GM13976 (cell line): Measurements from ENCODE around the gene RTEL1.
"Not testable (repeated sequence)": the region's sequence is repeated elsewhere in the genome, so short reads cannot be mapped to it uniquely, and the experiment has no call there.

Experiments
- DNase-seq: peaks from one replicate; pipeline ENCODE4 v3.0.0; 2012; ENCODE audit warnings: low spot score
- CTCF ChIP-seq: IDR thresholded peaks from 2 replicates; pipeline ENCODE4 v1.5.1; 2012; ENCODE audit warnings: borderline replicate concordance, mild to moderate bottlenecking; ENCODE audit not compliant: insufficient read depth; ENCODE audit errors: extremely low read depth, missing control alignments, control extremely low read depth
- in situ Hi-C: fragments of 300-500 bp; cut with MboI; formaldehyde crosslinking; loops from one replicate; pipeline ENCODE4 v1.12.0; 2022; ENCODE audit warnings: low sequenced_read_pairs, mixed read lengths, inconsistent platforms; ENCODE audit not compliant: unreplicated experiment

Gene RTEL1, protein sequence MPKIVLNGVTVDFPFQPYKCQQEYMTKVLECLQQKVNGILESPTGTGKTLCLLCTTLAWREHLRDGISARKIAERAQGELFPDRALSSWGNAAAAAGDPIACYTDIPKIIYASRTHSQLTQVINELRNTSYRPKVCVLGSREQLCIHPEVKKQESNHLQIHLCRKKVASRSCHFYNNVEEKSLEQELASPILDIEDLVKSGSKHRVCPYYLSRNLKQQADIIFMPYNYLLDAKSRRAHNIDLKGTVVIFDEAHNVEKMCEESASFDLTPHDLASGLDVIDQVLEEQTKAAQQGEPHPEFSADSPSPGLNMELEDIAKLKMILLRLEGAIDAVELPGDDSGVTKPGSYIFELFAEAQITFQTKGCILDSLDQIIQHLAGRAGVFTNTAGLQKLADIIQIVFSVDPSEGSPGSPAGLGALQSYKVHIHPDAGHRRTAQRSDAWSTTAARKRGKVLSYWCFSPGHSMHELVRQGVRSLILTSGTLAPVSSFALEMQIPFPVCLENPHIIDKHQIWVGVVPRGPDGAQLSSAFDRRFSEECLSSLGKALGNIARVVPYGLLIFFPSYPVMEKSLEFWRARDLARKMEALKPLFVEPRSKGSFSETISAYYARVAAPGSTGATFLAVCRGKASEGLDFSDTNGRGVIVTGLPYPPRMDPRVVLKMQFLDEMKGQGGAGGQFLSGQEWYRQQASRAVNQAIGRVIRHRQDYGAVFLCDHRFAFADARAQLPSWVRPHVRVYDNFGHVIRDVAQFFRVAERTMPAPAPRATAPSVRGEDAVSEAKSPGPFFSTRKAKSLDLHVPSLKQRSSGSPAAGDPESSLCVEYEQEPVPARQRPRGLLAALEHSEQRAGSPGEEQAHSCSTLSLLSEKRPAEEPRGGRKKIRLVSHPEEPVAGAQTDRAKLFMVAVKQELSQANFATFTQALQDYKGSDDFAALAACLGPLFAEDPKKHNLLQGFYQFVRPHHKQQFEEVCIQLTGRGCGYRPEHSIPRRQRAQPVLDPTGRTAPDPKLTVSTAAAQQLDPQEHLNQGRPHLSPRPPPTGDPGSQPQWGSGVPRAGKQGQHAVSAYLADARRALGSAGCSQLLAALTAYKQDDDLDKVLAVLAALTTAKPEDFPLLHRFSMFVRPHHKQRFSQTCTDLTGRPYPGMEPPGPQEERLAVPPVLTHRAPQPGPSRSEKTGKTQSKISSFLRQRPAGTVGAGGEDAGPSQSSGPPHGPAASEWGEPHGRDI (N-terminal part only)

DNA sequence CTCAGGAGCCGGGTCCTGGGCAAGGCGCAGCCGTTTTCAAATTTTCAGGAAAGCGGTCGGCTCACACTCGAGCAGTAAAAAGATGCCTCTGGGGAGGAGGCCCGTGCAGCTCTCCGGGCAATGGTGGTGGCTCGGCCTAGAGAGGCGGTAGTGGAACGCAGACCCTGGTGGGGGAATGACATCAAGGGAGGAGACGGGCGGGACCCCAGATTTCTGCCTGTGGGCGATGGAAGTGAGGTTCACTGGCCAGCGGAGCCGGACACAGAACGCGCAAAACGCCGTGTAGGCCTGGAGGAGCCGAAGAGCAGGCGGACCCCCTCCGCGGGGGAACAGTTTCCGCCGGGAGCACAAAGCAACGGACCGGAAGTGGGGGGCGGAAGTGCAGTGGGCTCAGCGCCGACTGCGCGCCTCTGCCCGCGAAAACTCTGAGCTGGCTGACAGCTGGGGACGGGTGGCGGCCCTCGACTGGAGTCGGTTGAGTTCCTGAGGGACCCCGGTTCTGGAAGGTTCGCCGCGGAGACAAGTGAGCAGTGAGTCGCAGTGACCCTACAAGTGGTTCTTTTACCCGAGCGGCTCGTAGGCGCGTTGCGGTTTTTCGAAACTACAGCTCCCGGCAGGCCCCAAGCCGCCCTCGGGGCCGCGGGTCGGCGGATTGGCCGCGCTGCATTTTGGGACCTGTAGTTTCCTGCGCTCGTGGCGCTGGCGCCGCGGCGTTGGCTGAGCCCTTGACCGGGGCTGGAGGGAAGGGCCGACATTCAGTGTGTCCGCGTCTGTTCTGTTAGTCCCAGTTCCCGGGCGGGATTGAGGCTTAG is at the start of gene RTEL1:
Gene RTEL1, plus strand, starts transcription at position 376 of the 812 bp plus-strand sequence. CDS start 1,091 bp downstream, outside the sequence.
- peak; percentile 98 for DNase-seq
- no peak for TF ChIP-seq CTCF
- in situ Hi-C loops = no loop called here

DNA sequence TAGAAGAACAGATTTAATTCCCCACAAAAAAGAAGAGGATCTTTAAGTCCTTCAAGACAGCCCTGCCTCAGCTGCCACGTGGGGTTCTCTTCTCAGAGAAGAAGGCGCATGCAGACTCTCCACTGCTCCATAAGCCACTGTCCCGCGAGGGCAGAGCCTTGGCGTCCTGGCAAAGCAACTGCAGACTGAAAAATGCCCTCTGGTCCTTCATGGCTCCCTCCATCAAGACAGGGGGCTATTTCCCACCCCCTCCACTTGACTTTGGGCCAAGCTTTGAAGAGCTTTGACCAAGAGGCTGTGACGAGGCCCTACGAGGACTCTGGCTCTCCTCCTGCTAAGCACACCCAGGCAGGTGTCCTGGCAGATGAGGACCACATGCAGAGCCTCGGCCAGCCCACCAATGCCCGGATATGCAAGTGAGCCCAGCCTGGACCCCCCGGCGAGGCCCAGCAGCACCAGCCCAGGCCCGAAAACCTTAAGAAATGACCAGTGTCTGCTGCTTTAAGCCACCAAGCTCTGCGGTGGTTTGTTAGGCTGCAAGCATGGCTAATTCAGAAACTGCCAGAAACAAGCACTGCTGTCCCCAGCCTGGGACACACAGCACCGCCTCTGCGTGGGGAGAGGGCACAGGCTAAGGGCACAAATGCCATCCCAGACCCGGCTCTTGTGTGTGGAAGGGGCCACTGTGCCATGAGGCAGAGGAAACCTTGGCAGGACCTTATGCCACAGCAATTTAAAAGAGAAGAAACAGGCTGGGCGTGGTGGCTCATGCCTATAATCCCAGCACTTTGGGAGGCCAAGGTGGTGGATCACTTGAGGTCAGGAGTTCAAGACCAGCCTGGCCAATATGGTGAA is 47.3 kb upstream of the RTEL1 start:
- no peak for DNase-seq
- in situ Hi-C loops = no loop called here
- TF ChIP-seq CTCF = no peak

GRCh38 chr20:63611646-63612045 is 46.5 kb upstream of the RTEL1 start:
- in situ Hi-C loops = no loop called here
- TF ChIP-seq CTCF = no peak
- no peak for DNase-seq

GRCh38 chr20:63612276-63612931 is 45.7 kb upstream of the RTEL1 start:
- TF ChIP-seq CTCF = no peak
- in situ Hi-C loops = no loop called here
- DNase-seq = no peak

- in situ Hi-C loops, DNase-seq: not testable (repeated sequence)
Measured at GRCh38 chr20:63613863-63614594, 44.1 kb upstream of the RTEL1 start.
